NCI-H2196 treated with DMSO at 0.1 percent for 48 hours (cell line): ENCODE results near the gene GCN1.
A peak's percentile ranks its signal among the peaks of the same experiment; 100 is the strongest.

ENCODE experiments used
- DNase-seq: peaks from one replicate; lab custom pipeline; 2025; ENCODE audit not compliant: unreplicated experiment; lab: John Stamatoyannopoulos, UW

The GCN1 gene

GRCh38 chr12:120183211-120183631 lies 11.3 kb downstream of the GCN1 start:
- no peak for DNase-seq

DNA sequence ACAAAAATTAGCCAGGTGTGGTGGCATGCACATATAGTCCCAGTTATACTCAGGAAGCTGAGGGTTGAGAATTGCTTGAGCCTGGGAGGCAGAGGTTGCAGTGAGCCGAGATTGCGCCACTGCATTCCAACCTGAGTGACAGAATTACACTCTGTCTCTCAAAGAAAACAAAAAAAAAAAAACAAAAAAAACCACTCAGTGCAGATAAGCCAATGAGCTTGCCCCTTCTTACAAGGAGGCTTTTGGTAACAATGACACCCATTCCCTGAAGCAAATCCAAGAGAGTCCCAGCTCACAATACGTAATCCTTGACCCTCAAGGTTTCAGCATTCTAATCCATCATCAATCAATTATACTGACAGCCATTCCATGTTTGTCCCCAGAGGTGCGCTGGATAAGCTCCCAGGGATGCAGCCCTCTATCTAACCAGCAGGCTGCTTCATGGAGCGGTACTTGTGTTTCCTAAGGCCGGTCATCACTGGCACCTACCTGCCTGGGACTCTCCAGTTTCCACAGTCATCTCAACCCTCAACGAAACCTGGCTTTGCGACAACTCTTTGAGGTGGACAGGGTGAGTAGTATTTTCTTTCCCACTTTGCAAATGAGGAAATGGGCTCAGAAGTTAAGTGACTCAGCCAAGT lies 12.4 kb downstream of the GCN1 start:
- DNase-seq: peak; percentile 23

GRCh38 chr12:120180975-120181374 lies 13.5 kb downstream of the GCN1 start:
- no peak for DNase-seq

GRCh38 chr12:120175537-120175936 lies 19.0 kb downstream of the GCN1 start:
- DNase-seq: no peak

DNA sequence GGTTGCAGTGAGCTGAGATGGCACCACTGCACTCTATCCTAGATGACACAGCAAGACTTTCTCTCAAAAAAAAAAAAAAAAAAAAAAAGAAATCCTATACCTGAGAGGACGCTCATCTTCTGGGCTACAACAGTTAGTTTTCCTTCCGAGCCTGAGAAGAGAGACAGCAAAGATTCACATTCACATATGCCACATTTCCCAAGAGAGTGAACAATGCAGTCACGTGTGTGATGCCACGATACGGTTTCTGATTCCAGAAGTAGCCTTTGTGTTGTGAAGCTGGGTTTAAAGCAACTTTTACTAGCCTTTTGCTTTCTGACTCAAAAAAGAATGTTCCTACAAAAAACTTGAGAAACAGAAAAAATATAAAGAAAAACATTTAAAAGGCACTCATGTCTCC lies 19.5 kb downstream of the GCN1 start:
- no peak for DNase-seq

- no peak for DNase-seq
These were observed 22.5 kb downstream of the GCN1 start for GRCh38 chr12:120172053-120172452.

- DNase-seq: no peak
These were observed 23.9 kb downstream of the GCN1 start for GRCh38 chr12:120170631-120171030.

DNA sequence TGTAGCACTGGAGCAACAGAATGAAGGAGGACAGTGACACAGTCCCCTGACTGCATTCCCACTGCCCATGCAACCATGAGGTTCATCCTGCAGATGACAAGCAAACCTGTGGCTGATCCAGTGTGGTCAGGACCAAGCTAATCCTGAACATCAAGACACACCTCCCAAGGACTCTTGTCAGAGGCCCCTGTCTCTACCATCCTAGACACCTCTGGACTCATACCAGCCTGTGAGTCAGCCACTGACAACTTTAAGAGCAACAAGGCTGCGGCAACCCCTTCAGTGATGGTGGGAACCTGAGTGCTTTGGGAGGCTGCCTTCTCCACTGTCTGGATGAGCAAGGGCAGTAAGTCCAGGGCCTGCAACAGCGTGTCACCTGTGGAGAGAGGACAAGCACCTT lies 24.6 kb downstream of the GCN1 start:
- no peak for DNase-seq

DNA sequence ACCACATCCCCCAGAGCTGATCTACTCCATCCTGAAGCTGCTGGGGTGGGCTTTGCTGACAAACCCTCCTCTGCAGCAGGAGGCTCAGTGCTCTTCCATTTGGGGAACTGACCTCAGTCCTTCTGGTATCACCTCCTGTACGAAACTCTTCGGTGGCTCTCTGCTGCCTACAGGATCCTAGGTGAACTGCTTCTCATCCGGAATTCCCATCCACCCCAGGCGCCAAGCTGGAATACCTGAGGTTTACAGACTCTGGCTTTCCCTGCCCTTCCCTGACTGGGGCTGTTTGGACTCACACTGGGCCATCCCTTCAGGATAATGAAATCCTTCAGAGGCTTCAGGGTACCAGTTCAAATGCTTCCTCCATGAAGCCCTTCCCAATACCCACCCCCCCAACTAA lies 26.2 kb downstream of the GCN1 start:
- DNase-seq: no peak

DNA sequence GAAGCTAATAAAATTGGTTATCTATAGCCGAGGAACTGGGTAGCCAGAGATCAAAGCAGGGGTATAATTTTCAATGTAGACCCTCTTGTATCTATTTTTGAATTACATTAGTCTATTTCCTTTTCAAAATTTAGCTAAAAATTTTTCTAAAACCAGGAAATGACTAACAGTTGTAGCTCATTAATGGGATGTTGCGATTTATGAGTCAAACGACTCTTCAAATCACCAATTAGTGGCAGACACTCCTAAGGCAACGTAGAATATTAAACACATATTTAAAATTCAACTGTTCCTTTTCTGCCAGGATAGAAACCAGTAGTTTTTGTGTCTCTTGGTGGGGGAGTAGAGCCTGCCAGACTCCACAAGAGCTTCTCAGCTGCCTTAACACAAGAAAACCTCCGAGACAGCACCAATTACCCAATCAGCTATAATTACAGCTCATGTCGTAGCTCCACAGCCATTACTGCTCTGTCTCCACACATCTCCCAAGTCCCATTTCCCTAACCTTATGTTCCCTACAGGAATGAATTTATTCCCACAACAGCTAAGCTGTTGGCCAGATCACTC lies 26.9 kb downstream of the GCN1 start:
- no peak for DNase-seq

DNA sequence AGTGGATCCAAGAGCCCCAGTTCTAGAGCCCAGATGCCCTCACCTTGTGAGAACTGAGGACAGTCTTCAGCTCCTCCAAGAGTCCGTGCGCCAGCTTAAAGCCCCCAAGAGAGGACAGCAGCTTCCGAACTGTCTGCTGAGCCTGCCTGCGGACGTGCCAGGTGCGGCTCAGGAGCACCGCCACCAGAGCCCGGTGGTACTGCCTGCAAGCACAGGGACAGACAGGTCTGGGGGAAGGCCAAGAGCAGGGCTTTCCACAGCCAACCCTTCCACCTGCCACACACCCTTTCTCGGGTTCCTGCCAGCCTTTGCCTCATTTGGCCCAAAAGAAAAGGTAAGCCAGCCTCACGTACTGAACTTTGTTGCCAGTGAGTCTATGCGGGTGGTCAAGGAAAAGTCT lies 30.2 kb downstream of the GCN1 start:
- no peak for DNase-seq

DNA sequence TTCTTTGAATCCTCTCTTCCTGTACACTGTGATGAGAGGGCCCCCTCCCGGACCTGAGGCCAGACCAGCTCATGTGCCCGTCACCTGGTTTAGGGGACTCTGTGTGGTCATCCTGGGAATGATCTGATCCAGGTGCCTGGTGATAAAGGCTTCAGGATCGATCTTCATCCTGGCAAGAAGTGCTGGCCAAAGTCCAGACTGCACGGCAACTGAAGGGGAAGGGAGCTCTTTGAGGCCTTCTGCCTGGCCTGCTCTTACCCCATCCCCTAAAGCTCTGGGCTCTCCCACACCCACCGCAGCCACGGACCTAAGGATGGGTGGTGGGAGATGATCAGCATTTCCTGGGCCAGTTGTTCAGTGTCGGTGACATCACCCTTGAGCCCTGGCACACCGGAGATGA lies 31.8 kb downstream of the GCN1 start:
- DNase-seq: no peak

- no peak for DNase-seq
These were observed 32.7 kb downstream of the GCN1 start for GRCh38 chr12:120161852-120162251.

- DNase-seq: no peak
These were observed 34.8 kb downstream of the GCN1 start for GRCh38 chr12:120159509-120160237.

DNA sequence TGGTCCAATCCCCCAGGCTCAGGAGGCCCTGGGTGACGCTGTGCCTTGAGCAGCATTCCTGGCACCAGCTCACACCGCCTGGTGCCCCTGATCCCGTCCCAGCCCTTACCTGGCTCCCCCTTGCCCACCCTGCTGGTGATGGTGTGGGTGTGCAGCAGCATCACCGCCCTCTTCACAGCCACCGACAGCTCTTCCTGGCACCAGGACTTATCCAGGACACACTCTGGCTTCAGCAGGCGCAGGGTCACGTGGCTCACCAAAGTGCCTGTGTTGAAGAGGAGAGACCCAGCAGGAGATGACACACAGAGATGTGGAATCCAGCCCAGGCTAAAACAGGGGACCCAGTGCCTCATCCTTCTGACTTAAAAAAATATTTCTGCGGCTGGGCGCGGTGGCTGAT lies 36.2 kb downstream of the GCN1 start:
- no peak for DNase-seq

GRCh38 chr12:120157678-120158077 lies 36.8 kb downstream of the GCN1 start:
- no peak for DNase-seq

DNA sequence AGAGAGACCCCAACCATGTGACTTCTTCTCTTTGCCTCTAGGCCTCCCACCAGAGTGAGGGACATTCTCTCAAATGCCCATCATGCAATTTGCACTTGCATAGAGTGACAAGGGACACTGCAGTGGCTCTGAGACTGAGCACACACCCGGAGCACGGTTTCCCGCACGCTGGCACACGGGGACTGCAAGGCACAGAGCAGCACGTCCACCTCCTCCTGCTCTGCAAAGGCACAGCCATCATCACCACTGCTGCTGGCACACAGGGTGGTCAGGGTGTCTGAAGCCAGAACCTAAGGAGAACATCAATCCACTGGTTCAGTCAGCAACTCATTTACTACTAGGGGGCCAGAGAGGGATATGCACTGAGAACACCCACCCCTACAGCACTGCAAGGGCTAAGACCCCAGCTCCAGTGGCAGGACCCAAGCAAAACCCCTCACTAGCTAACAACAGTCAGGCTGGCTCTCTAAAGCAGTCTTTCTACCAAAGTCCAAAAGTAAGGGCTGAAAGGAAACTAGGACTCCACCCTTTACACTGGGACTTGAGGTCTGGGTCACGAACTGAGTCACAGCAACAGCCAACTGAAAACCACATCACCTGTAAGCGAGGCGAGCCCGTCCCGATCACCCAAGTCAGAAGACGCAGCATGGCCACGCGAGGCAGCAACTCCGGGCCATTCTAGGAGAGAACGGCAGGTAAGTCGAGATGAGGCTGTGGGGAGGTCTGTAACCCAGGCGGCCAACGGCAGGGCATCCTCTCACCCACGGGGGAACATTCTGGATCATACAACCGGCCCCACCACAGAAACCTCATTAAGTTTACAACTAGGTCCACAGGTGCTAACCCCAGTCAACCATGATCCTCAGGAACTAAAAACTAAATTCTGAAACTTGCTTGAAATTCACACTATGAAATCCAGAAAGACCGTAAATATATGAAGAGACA lies 37.9 kb downstream of the GCN1 start:
- DNase-seq: no peak

DNA sequence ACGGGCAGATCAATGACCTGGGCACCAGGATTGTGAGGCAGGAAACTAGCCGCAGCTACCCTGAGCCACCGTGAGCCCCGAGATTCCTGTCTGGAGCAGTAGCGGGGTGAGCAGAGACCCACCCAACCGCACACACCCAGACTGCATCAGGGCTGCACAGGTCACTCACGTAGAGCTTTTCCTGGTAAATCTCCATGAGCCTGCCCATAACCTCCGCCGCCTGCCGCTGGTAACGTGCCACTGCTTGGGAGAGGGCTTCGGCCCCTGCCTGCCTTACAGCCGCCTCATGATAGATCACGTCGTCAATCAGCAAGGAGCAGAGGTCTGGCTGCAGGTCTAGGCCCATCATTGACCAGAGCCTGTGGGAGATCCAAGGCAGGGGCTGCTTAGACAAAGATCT lies 39.4 kb downstream of the GCN1 start:
- DNase-seq: no peak

- DNase-seq: no peak
These were observed 43.5 kb downstream of the GCN1 start for GRCh38 chr12:120150919-120151525.

- DNase-seq: no peak
These were observed 46.5 kb downstream of the GCN1 start for GRCh38 chr12:120148011-120148410.

- DNase-seq: no peak
These were observed 49.4 kb downstream of the GCN1 start for GRCh38 chr12:120145164-120145563.
